NB4 (cell line): Measurements from ENCODE around the gene ATP12A.

ENCODE experiments used
- DNase-seq: peaks from one replicate; pipeline ENCODE4 v3.0.0; 2010; ENCODE audit warnings: low read depth
- H3K4me3 ChIP-seq: one replicate; pipeline ENCODE4 v1.5.1; 2011; ENCODE audit warnings: mild to moderate bottlenecking, low read depth, low read length, moderate library complexity
- MYC ChIP-seq: IDR thresholded peaks from 2 replicates; pipeline ENCODE4 v1.6.1; 2011; ENCODE audit warnings: low read depth, low read length
- POLR2A ChIP-seq: IDR thresholded peaks from 2 replicates; pipeline ENCODE4 v1.6.1; 2011; ENCODE audit warnings: mild to moderate bottlenecking; ENCODE audit not compliant: insufficient read length; ENCODE audit errors: extremely low read depth
- TF ChIP-seq, protein P1 (sequence below): IDR thresholded peaks from one replicate; pipeline ENCODE4 v1.5.1; 2012; ENCODE audit warnings: low read depth, low read length
- TF ChIP-seq, protein P2 (sequence below): IDR thresholded peaks from 2 replicates; pipeline ENCODE4 v1.6.1; 2011; ENCODE audit warnings: low read depth, low read length

Gene ATP12A

DNA sequence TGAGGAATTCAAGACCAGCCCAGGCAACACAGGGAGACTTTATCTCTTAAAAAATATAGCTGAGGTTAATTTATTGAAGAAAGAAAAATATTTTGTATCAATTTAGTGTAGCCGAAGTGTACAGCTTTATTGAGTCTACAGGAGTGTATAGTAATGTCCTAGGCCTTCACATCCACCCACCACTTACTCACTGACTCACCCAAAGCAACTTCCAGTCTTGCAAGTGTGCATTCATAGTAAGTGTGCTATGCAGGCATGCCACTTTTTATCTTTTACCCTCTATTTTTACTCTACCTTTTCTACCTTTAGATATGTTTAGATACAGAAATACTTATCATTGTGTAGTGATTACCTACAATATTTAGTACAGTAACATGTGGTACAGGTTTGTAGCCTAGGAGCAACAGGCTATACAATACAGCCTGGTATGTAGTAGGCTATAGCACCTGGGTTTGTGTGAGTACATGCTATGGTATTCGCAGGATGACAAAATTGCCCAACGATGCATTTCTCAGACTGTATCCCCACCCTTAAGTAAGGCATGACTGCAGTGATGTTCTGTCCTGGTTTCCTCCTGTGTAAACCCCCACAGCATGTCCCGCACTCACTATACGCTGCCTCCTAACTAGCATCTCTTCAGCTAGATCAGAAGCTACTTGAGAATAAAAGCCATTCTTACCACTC lies 15.3 kb upstream of the ATP12A start:
- no peak overlapping the region for H3K4me3 ChIP-seq
- TF ChIP-seq, protein P1, sequence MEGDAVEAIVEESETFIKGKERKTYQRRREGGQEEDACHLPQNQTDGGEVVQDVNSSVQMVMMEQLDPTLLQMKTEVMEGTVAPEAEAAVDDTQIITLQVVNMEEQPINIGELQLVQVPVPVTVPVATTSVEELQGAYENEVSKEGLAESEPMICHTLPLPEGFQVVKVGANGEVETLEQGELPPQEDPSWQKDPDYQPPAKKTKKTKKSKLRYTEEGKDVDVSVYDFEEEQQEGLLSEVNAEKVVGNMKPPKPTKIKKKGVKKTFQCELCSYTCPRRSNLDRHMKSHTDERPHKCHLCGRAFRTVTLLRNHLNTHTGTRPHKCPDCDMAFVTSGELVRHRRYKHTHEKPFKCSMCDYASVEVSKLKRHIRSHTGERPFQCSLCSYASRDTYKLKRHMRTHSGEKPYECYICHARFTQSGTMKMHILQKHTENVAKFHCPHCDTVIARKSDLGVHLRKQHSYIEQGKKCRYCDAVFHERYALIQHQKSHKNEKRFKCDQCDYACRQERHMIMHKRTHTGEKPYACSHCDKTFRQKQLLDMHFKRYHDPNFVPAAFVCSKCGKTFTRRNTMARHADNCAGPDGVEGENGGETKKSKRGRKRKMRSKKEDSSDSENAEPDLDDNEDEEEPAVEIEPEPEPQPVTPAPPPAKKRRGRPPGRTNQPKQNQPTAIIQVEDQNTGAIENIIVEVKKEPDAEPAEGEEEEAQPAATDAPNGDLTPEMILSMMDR: no peak
- TF ChIP-seq, protein P2, sequence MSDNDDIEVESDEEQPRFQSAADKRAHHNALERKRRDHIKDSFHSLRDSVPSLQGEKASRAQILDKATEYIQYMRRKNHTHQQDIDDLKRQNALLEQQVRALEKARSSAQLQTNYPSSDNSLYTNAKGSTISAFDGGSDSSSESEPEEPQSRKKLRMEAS: no peak
- no peak for TF ChIP-seq POLR2A
- no peak for TF ChIP-seq MYC
- DNase-seq: no peak

DNA sequence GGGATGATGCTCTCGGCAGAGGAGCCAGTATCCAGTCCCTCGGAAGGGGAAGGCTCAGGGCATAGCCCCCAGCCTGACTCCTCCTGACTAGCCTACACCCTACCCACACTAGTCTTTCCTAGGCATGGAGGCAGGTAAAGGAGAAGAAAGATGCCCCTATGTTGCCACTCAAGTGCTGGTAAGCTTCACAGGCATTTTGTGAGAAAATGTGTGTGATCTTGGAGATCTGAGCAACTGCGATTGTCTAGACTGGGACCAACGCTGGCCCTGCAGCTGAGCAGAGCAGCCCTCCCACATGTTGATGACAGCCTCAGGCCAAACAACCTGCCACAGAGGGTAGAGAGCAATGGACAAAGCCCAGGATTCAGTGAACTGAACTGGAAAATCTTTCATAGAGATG lies 11.7 kb upstream of the ATP12A start:
- H3K4me3 ChIP-seq: no peak overlapping the region
- TF ChIP-seq POLR2A (no peak), MYC (no peak)
- TF ChIP-seq, protein P1: no peak
- TF ChIP-seq, protein P2: no peak
- DNase-seq: no peak

DNA sequence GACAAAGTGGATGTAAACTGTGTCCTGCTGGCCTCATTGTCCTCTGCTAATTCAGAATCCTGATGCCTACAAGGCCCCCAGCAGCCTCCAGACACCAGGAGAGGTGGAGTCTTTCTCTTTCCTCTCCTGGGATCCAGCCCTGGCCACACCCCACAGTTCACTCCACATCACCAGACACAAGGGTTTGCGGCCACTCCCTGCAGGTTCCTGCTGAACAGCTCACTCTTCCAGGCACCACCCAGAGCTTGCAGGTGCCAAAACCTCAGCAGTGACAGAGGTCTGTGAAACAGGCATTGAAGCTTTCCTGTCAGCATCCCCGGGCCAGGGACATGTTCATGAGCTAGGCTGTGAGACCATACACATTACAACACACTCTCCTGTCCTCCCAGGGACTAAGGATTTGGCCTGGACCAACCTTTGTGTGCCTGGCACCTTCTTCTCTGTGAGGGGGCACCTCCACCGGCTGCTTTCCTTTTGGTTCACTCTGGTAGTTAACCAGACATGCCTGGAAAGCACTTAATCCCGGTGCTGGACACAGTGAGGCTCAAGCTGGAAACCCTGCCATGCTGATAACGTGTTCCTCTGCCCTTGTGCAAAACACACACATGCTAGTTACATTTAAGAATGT lies 11.1 kb upstream of the ATP12A start:
- H3K4me3 ChIP-seq: no peak overlapping the region
- no peak for DNase-seq
- TF ChIP-seq MYC: no peak
- TF ChIP-seq, protein P1: no peak
- TF ChIP-seq POLR2A: no peak
- TF ChIP-seq, protein P2: no peak

DNA sequence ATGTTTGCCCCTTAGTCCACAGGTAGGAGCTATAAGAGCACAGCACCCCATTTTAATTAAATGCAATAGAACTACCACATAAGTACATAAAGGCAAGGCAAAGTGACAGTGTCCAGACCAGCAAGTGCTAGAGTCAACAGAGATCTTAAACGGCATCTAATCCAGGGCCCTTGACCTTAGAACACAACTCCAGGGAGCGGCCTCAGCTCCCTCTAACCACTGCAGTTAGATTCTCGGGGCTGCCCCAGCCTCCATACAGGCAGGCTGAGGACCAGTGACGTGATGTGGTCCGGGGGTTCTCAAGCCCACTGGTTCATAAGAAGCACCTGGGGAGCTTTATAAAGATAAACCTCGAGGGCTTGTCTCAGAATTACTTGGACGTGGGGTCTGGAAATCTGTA lies 10.0 kb upstream of the ATP12A start:
- TF ChIP-seq, protein P1: no peak
- TF ChIP-seq, protein P2: no peak
- no peak for TF ChIP-seq POLR2A
- no peak for TF ChIP-seq MYC
- no peak overlapping the region for H3K4me3 ChIP-seq
- no peak for DNase-seq

DNA sequence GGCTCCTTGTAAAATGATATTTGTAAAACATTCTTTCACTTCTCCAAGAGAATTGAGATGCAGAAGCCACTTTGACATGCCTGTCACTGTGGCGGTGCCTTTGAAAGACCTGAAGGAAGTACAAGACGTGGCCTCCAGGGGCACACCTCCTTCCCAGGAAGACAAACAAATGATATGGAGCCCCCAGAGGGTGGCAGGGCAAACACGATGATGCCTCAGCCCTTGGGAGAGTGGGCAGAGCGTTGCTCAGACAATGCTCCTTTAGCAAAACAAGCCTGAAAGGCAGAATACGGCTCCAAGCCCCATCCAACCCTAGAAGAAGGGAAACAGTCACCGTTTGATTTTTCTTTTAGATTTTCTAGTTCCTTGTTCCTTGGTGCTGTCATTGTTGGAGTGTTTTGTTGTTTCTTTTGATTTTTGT lies 9.2 kb upstream of the ATP12A start:
- TF ChIP-seq, protein P1: peak; percentile 46
- TF ChIP-seq POLR2A (no peak), MYC (peak; percentile 33; the same call in 1 of the 2 replicates)
- TF ChIP-seq, protein P2: 0 out of 2 replicates have a peak, but pooled peaks have one; percentile 10
- peak; percentile 62 for DNase-seq
- H3K4me3 ChIP-seq: no peak overlapping the region
